GM12878 (cell line): ENCODE data around the gene ALX4. TPM values are rescaled to one million over a fixed set of nuclear protein-coding genes. Genes with fewer than 3 reads are reported as not detected.

Source experiments
- ATAC-seq: fragments of 200-7000 bp; cut with Tn5 transposase; 3 replicates; pipeline ENCODE4 v1.9.1; 2020; ENCODE audit warnings: mild to moderate bottlenecking, moderate library complexity
- BruUV-seq: library from RNA; stranded (reverse); fragments of 400-500 nt; replicated peaks from 2 replicates; lab custom pipeline; 2021; lab: Mats Ljungman, UMichigan
- CTCF ChIA-PET: fragments of 300-600 bp; sonication (Branson Sonifier 250); formaldehyde crosslinking; extraction: SDS; loops from one replicate; lab custom pipeline; 2021; ENCODE audit warnings: inconsistent platforms; lab: Yijun Ruan, JAX
- POLR2A ChIA-PET: fragments of 350-600 bp; formaldehyde crosslinking; extraction: SDS; loops from one replicate; lab custom pipeline; 2021; ENCODE audit warnings: inconsistent platforms; lab: Charles Lee
- RAD21 ChIA-PET: fragments of 300-600 bp; sonication (Branson Sonifier 250); formaldehyde crosslinking; loops from one replicate; lab custom pipeline; 2023; ENCODE audit warnings: antibody characterized with exemption; ENCODE audit not compliant: unreplicated experiment; lab: Charles Lee
- SMC1A ChIA-PET: fragments of 300-600 bp; sonication (Branson Sonifier 250); formaldehyde crosslinking; loops from one replicate; lab custom pipeline; 2023; ENCODE audit not compliant: unreplicated experiment, uncharacterized antibody; lab: Charles Lee
- DNase-seq: peaks from one replicate; pipeline ENCODE4 v3.0.0-alpha.2; 2011; ENCODE audit warnings: low read depth, low spot score
- FAIRE-seq: peaks from 3 replicates; lab custom pipeline; 2011; peaks lifted over from hg19 to GRCh38; lab: Jason Lieb, UNC
- H2AFZ ChIP-seq: 2 replicates; pipeline ENCODE4 v1.6.0; 2011; ENCODE audit warnings: low read depth, low read length, control low read depth; ENCODE audit not compliant: control insufficient read depth
- H3K27ac ChIP-seq: 2 replicates; pipeline ENCODE4 v1.5.1; 2011; ENCODE audit warnings: control low read depth; ENCODE audit not compliant: control insufficient read depth, insufficient read depth
- H3K27me3 ChIP-seq, 2 experiments: replicated peaks in 1 of 2; 2 replicates each; pipeline versions ENCODE4 v1.6.0 to v1.6.1; 2011; ENCODE audit warnings: low read length in 1 of 2; ENCODE audit not compliant: control insufficient read depth in 2 of 2, insufficient read depth in 2 of 2
- H3K36me3 ChIP-seq, 2 experiments: 2 replicates each; pipeline ENCODE4 v1.5.1; 2011; ENCODE audit warnings: low read length in 1 of 2; ENCODE audit not compliant: control insufficient read depth in 2 of 2, insufficient read depth in 2 of 2
- H3K4me1 ChIP-seq: 2 replicates; pipeline ENCODE4 v1.6.1; 2011; ENCODE audit warnings: mild to moderate bottlenecking, low read length, moderate library complexity, mixed read lengths; ENCODE audit not compliant: control insufficient read depth, insufficient read depth
- H3K4me2 ChIP-seq: 2 replicates; pipeline ENCODE4 v1.6.0; 2011; ENCODE audit warnings: control low read depth; ENCODE audit not compliant: control insufficient read depth, insufficient read depth
- H3K4me3 ChIP-seq: fragments of 200-600 bp; sonication (generic); 2 replicates; pipeline ENCODE4 v1.5.1; 2016
- H3K79me2 ChIP-seq: 2 replicates; pipeline ENCODE4 v1.6.0; 2011; ENCODE audit warnings: low read length; ENCODE audit not compliant: control insufficient read depth, insufficient read depth
- H3K9ac ChIP-seq: 2 replicates; pipeline ENCODE4 v1.8.0; 2011; ENCODE audit warnings: low read length, control low read depth, mixed read lengths; ENCODE audit not compliant: control insufficient read depth, insufficient read depth
- H3K9me3 ChIP-seq: replicated peaks from 3 replicates; pipeline ENCODE4 v1.5.1; 2011; ENCODE audit warnings: mild to moderate bottlenecking, low read length; ENCODE audit not compliant: control insufficient read depth, insufficient read depth
- H4K20me1 ChIP-seq: 2 replicates; pipeline ENCODE4 v1.6.0; 2011; ENCODE audit not compliant: control insufficient read depth, insufficient read depth
- EP300 ChIP-seq, 2 experiments: fragments of 150-350 bp in 1 of 2; IDR thresholded peaks; 2 replicates each; pipeline ENCODE4 v1.6.1; 2011 to 2012; ENCODE audit warnings: low read depth in 2 of 2, low read length in 2 of 2, borderline replicate concordance in 1 of 2, improper control_type of control experiment in 1 of 2, inconsistent platforms in 1 of 2; ENCODE audit not compliant: control insufficient read depth in 1 of 2
- IKZF1 ChIP-seq: fragments of 450-650 bp; conservative IDR thresholded peaks from 2 replicates; pipeline ENCODE4 v1.6.1; 2017; ENCODE audit warnings: antibody characterized with exemption, mild to moderate bottlenecking
- PML ChIP-seq: IDR thresholded peaks from 2 replicates; pipeline ENCODE4 v1.6.1; 2012; ENCODE audit warnings: low read length, inconsistent platforms
- POU2F2 ChIP-seq: IDR thresholded peaks from 3 replicates; pipeline ENCODE4 v1.6.1; 2011; ENCODE audit warnings: low read depth, mild to moderate bottlenecking, low read length, borderline replicate concordance
- SMARCA5 ChIP-seq: fragments of 450-650 bp; IDR thresholded peaks from 2 replicates; pipeline ENCODE4 v1.6.1; 2017; ENCODE audit warnings: mild to moderate bottlenecking
- ZNF592 ChIP-seq: fragments of 450-650 bp; IDR thresholded peaks from 2 replicates; pipeline ENCODE4 v1.6.1; 2017; ENCODE audit warnings: mild to moderate bottlenecking, moderate library complexity
- WGBS: methylation state at CpG from one replicate; pipeline ENCODE4 v1.1.6; 2016; ENCODE audit warnings: low lambda C conversion rate; ENCODE audit not compliant: insufficient replicate concordance, insufficient coverage; ENCODE audit errors: missing lambda C conversion rate; 5-methylcytosine and 5-hydroxymethylcytosine counted together
- in situ Hi-C: fragments of 300-500 bp; cut with MboI; formaldehyde crosslinking; loops from 9 replicates; pipeline ENCODE4 v1.14.3; 2018; ENCODE audit warnings: mixed read lengths
- intact Hi-C: fragments of 100-400 bp; cut with micrococcal nuclease; formaldehyde crosslinking; loops from one replicate; pipeline ENCODE4 v1.14.2; 2022; ENCODE audit not compliant: unreplicated experiment
- polyA plus RNA-seq, 11 experiments: library from polyadenylated mRNA; depleted of rRNA in 4 of 11; unstranded in 6 of 11; stranded (reverse) in 5 of 11; fragments of >200 nt; fragmentation: Nextera tagmentation in 4 of 11; fragmentation: Illumina TruSeq in 1 of 11; extraction: Ambion mirVana in 4 of 11; extraction: Trizol in 1 of 11; gene quantifications; 1 replicate in 1 of 11; 2 replicates in 10 of 11; pipeline versions ENCODE4 v1.2.1 to v1.2.3, GENCODE V29; 2011 to 2016; ENCODE audit warnings: inconsistent platforms in 2 of 11, missing spikeins in 2 of 11, low read depth in 1 of 11
- total RNA-seq, 4 experiments: library from RNA; depleted of rRNA in 3 of 4; stranded (reverse); fragments of >200 nt in 3 of 4; fragmentation: Illumina TruSeq in 1 of 4; extraction: Trizol in 1 of 4; gene quantifications; 2 replicates each; pipeline versions ENCODE4 v1.2.1 to v1.2.3, GENCODE V29; 2013 to 2021

The ALX4 gene
- total and polyA plus RNA-seq, 10 of the 15 experiments (the other 5 are each of a cell fraction or from before 2014, with no cell fraction given), result not detected

DNA sequence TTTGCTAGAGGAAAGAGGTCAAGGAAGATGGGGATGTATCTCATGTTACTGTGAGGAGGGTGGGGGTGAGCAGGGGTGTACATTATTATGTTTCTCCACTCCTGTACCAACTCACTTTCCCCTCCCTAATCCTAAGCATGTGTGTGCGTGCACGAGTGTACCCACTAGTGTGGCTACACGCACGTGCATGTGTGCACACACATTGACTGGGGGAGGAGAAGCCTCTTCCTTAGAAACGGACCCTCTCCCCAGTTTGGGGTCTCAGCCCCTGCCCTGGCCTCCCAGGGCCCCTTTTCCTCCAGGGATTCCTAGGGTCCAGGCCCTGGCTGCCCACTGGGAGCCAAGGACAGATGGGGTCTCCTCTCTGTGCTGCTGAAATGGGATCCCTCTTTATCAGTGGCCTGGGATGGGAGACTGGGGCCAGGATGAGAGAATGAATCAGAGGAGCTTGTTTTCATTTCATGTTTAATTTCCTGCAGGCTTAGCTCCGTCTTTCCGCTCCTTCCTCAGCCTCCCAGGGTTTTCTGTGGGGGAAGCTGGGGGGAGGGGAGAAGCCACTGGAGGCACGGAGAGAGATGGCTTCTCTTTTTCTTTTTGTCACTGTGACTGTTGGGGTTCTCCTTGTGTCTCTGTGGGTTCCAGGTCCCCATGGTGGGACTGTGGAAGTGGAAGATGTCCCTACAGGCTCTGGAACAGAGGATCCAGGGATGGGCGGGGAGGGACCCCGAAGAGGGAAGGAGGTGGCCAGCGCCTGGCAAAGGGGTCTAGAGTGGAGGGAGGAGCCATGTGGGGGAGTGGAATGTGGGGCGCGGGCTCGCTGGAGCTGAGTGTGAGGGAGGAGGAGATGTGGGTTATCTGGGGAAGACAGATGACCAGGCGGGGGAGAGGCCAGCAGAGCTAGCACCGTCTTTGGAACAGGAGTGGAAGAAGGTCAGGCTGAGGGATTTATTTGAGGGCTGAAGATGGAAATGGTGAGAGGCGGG, 40.3 kb downstream of the ALX4 start:
- H3K36me3 ChIP-seq, result no peaks in the 10 kb centered on the region
- H3K27me3 ChIP-seq, result no peaks in the 10 kb centered on the region; a peak in 3 of 4 replicates
- TF ChIP-seq IKZF1 (no peak), ZNF592 (no peak), POU2F2 (no peak), EP300 (IDR thresholded peaks at IDR 0.05; ENCODE audit: borderline replicate concordance in 1 of 2, control insufficient read depth in 1 of 2, low read depth in 2 of 2, low read length in 2 of 2) (no peak), SMARCA5 (no peak), PML (no peak)
- ATAC-seq (no peak), DNase-seq (no peak), FAIRE-seq (no peak)
- WGBS, result 46% methylated on average over 17 of the region's 17 CpGs
- ChIA-PET RAD21 (no interaction called here), POLR2A (interaction anchor here (0.6 kb wide), 1 partner anchor 512 kb away, joined by 4 read pairs; no protein-coding TSS in a partner anchor), CTCF (interaction anchor here (1.0 kb wide), 1 partner anchor 133 kb away, joined by 3 read pairs; no protein-coding TSS in a partner anchor), SMC1A (no interaction called here)
- no peaks in the 10 kb centered on the region for H4K20me1 ChIP-seq
- intact Hi-C loops (no loop called here), in situ Hi-C loops (no loop called here)
- no peak overlapping the region for H2AFZ ChIP-seq
- no peaks in the 10 kb centered on the region for H3K4me1 ChIP-seq
- no peaks in the 10 kb centered on the region; the same call in 2 of the 3 replicates for H3K9me3 ChIP-seq
- BruUV-seq, result no TSS peak
- no peak overlapping the region for H3K9ac ChIP-seq
- no peaks in the 10 kb centered on the region for H3K79me2 ChIP-seq
- H3K4me3 ChIP-seq, result no peak overlapping the region
- no peak overlapping the region for H3K4me2 ChIP-seq
- H3K27ac ChIP-seq, result no peak overlapping the region
